ENCODE results near the gene TRIP6.
"Not testable (repeated sequence)": the region's sequence is repeated elsewhere in the genome, so short reads cannot be mapped to it uniquely, and the experiment has no call there.

Gene TRIP6

GRCh38 chr7:100914208-100914878 is 47.2 kb downstream of the TRIP6 start:
- no peak for DNase-seq (ENCODE audit: low spot score)

GRCh38 chr7:100914879-100915447 is 47.8 kb downstream of the TRIP6 start:
- DNase-seq (ENCODE audit: low spot score), result no peak

- DNase-seq (ENCODE audit: low spot score), result not testable (repeated sequence)
Measured at GRCh38 chr7:100919335-100919734, 52.1 kb downstream of the TRIP6 start.

- DNase-seq (ENCODE audit: low spot score), result not testable (repeated sequence)
Measured at GRCh38 chr7:100919779-100920437, 52.7 kb downstream of the TRIP6 start.

GRCh38 chr7:100921039-100921438 is 53.9 kb downstream of the TRIP6 start:
- DNase-seq (ENCODE audit: low spot score), result no peak
